Umbilical cord (tissue), 2 donors: ENCODE measurements around the gene COL2A1. TPM values are rescaled to one million over a fixed set of nuclear protein-coding genes. Genes with fewer than 3 reads are reported as not detected.

Experiments used
- DNase-seq: peaks from one replicate; pipeline ENCODE4 v3.0.0-alpha.2; 2015; ENCODE audit warnings: low spot score
- total RNA-seq: library from RNA; depleted of rRNA; stranded (reverse); fragments of >200 nt; gene quantifications from one replicate; pipeline ENCODE4 v1.2.3, GENCODE V29; 2014; ENCODE audit warnings: low replicate concordance; ENCODE audit not compliant: insufficient read depth

COL2A1 gene
- total RNA-seq, 1 donor from 2014 or later, result 0.48 TPM

GRCh38 chr12:47989666-47990065 is 14.6 kb downstream of the COL2A1 start:
- no peak for DNase-seq

- no peak for DNase-seq
Observed at GRCh38 chr12:47989023-47989417, 15.3 kb downstream of the COL2A1 start.

- DNase-seq, result no peak
Observed at GRCh38 chr12:47988073-47989022, 15.9 kb downstream of the COL2A1 start.

GRCh38 chr12:47987411-47988072 is 16.7 kb downstream of the COL2A1 start:
- DNase-seq, result no peak

GRCh38 chr12:47986832-47987231 is 17.4 kb downstream of the COL2A1 start:
- DNase-seq, result no peak

GRCh38 chr12:47986291-47986660 is 18.0 kb downstream of the COL2A1 start:
- DNase-seq, result no peak

GRCh38 chr12:47985596-47986290 is 18.5 kb downstream of the COL2A1 start:
- no peak for DNase-seq

GRCh38 chr12:47984331-47984801 is 19.9 kb downstream of the COL2A1 start:
- no peak for DNase-seq

- DNase-seq, result no peak
Observed at GRCh38 chr12:47983541-47984115, 20.6 kb downstream of the COL2A1 start.

GRCh38 chr12:47982770-47983169 is 21.5 kb downstream of the COL2A1 start:
- DNase-seq, result no peak

GRCh38 chr12:47982311-47982710 is 22.0 kb downstream of the COL2A1 start:
- DNase-seq, result no peak

- DNase-seq, result peak; percentile 63
Observed at GRCh38 chr12:47981496-47982260, 22.6 kb downstream of the COL2A1 start.

- no peak for DNase-seq
Observed at GRCh38 chr12:47980779-47981495, 23.3 kb downstream of the COL2A1 start.

GRCh38 chr12:47980197-47980596 is 24.1 kb downstream of the COL2A1 start:
- DNase-seq, result no peak

- no peak for DNase-seq
Observed at GRCh38 chr12:47979686-47980085, 24.6 kb downstream of the COL2A1 start.

- DNase-seq, result no peak
Observed at GRCh38 chr12:47979166-47979565, 25.1 kb downstream of the COL2A1 start.

GRCh38 chr12:47978598-47978873 is 25.7 kb downstream of the COL2A1 start:
- no peak for DNase-seq

- DNase-seq, result no peak
Observed at GRCh38 chr12:47977772-47978597, 26.3 kb downstream of the COL2A1 start.

GRCh38 chr12:47977046-47977771 is 27.1 kb downstream of the COL2A1 start:
- DNase-seq, result peak; percentile 43
